Thyroid gland (tissue), 4 donors: ENCODE results near the gene NLRP4. TPM values are rescaled to one million over a fixed set of nuclear protein-coding genes. Genes with fewer than 3 reads are reported as not detected.

Experiments used
- DNase-seq, 2 donors: peaks; one replicate each; pipeline ENCODE4 v3.0.0-alpha.2; 2019
- H3K27ac ChIP-seq, 3 donors: fragments of 200-600 bp; sonication (generic); 1 replicate in 2 of 3; 2 replicates in 1 of 3; pipeline ENCODE4 v1.5.1; 2016 to 2019; ENCODE audit warnings: mild to moderate bottlenecking in 1 of 3, moderate library complexity in 1 of 3
- H3K27me3 ChIP-seq: fragments of 200-600 bp; sonication (generic); one replicate; pipeline ENCODE4 v1.5.1; 2019
- H3K36me3 ChIP-seq, 2 donors: fragments of 200-600 bp; sonication (generic); one replicate each; pipeline ENCODE4 v1.5.1; 2016 to 2019
- H3K4me1 ChIP-seq, 2 donors: fragments of 200-600 bp; sonication (generic); one replicate each; pipeline ENCODE4 v1.5.1; 2017 to 2019
- H3K4me3 ChIP-seq, 3 donors: fragments of 200-600 bp; sonication (generic); replicated peaks in 1 of 3; 1 replicate in 2 of 3; 2 replicates in 1 of 3; pipeline ENCODE4 v1.5.1; 2016; ENCODE audit warnings: mild to moderate bottlenecking in 1 of 3
- H3K9me3 ChIP-seq: fragments of 200-600 bp; sonication (generic); one replicate; pipeline ENCODE4 v1.5.1; 2017
- POLR2A ChIP-seq, 2 donors: fragments of 450-650 bp; IDR thresholded peaks; one replicate each; pipeline ENCODE4 v1.6.1; 2017; ENCODE audit warnings: antibody characterized with exemption in 2 of 2, mild to moderate bottlenecking in 2 of 2, moderate library complexity in 1 of 2
- WGBS, 2 donors: methylation state at CpG; one replicate each; pipeline ENCODE4 v1.1.5; 2017; 5-methylcytosine and 5-hydroxymethylcytosine counted together
- intact Hi-C: fragments of 100-400 bp; cut with DNase I; formaldehyde crosslinking; loops from one replicate; pipeline ENCODE4 v1.15.1; 2023
- total RNA-seq, 4 donors: library from RNA; depleted of rRNA; stranded (reverse); fragments of >200 nt; gene quantifications; one replicate each; pipeline ENCODE4 v1.2.3, GENCODE V29; 2016
- TF ChIP-seq, protein P1 (sequence below), 6 experiments: fragments of 200-600 bp in 3 of 6; fragments of 450-650 bp in 3 of 6; sonication (generic) in 3 of 6; IDR thresholded peaks; one replicate each; pipeline ENCODE4 v1.5.1; 2016 to 2019; ENCODE audit warnings: antibody characterized with exemption in 6 of 6, mild to moderate bottlenecking in 2 of 6, inconsistent platforms in 1 of 6, moderate library complexity in 1 of 6

NLRP4 gene
- total RNA-seq, 4 donors from 2014 or later: not detected

DNA sequence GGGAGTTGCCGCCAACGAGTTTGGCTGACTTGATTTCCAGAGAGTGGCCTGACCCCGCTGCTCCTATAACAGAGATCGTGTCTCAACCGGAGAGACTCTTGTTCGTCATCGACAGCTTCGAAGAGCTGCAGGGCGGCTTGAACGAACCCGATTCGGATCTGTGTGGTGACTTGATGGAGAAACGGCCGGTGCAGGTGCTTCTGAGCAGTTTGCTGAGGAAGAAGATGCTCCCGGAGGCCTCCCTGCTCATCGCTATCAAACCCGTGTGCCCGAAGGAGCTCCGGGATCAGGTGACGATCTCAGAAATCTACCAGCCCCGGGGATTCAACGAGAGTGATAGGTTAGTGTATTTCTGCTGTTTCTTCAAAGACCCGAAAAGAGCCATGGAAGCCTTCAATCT, 21.6 kb downstream of the NLRP4 start:
- no peak for DNase-seq
- Histone ChIP-seq H3K4me1 (no peaks in the 10 kb centered on the region), H3K36me3 (no peaks in the 10 kb centered on the region), H3K4me3 (no peak overlapping the region), H3K27ac (no peak overlapping the region), H3K9me3 (no peaks in the 10 kb centered on the region), H3K27me3 (no peaks in the 10 kb centered on the region)
- 89 to 91% methylated on average over 23 of the region's 23 CpGs for WGBS, 2 donors
- intact Hi-C loops: no loop called here
- TF ChIP-seq POLR2A (IDR thresholded peaks at IDR 0.05): no peak
- TF ChIP-seq, protein P1, sequence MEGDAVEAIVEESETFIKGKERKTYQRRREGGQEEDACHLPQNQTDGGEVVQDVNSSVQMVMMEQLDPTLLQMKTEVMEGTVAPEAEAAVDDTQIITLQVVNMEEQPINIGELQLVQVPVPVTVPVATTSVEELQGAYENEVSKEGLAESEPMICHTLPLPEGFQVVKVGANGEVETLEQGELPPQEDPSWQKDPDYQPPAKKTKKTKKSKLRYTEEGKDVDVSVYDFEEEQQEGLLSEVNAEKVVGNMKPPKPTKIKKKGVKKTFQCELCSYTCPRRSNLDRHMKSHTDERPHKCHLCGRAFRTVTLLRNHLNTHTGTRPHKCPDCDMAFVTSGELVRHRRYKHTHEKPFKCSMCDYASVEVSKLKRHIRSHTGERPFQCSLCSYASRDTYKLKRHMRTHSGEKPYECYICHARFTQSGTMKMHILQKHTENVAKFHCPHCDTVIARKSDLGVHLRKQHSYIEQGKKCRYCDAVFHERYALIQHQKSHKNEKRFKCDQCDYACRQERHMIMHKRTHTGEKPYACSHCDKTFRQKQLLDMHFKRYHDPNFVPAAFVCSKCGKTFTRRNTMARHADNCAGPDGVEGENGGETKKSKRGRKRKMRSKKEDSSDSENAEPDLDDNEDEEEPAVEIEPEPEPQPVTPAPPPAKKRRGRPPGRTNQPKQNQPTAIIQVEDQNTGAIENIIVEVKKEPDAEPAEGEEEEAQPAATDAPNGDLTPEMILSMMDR (IDR thresholded peaks at IDR 0.05): no peak

DNA sequence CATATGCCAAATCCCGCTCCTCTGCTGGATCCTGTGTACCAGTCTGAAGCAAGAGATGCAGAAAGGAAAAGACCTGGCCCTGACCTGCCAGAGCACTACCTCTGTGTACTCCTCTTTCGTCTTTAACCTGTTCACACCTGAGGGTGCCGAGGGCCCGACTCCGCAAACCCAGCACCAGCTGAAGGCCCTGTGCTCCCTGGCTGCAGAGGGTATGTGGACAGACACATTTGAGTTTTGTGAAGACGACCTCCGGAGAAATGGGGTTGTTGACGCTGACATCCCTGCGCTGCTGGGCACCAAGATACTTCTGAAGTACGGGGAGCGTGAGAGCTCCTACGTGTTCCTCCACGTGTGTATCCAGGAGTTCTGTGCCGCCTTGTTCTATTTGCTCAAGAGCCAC, 22.1 kb downstream of the NLRP4 start:
- Histone ChIP-seq H3K9me3 (no peaks in the 10 kb centered on the region), H3K27ac (no peak overlapping the region), H3K4me1 (no peaks in the 10 kb centered on the region), H3K36me3 (no peaks in the 10 kb centered on the region), H3K27me3 (no peaks in the 10 kb centered on the region), H3K4me3 (no peak overlapping the region)
- WGBS, 2 donors: 88 to 89% methylated on average over 14 of the region's 14 CpGs
- TF ChIP-seq, protein P1 (IDR thresholded peaks at IDR 0.05): no peak
- TF ChIP-seq POLR2A (IDR thresholded peaks at IDR 0.05): no peak
- DNase-seq: no peak
- intact Hi-C loops: no loop called here

DNA sequence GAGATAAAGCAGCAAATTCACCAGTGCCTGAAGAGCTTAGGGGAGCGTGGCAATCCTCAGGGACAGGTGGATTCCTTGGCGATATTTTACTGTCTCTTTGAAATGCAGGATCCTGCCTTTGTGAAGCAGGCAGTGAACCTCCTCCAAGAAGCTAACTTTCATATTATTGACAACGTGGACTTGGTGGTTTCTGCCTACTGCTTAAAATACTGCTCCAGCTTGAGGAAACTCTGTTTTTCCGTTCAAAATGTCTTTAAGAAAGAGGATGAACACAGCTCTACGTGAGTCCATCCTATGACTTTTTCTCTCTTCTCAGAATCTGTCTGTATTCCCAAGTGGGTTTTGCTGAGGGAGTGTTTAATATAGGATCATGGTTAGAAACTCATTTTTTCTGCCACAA, 22.6 kb downstream of the NLRP4 start:
- WGBS, 2 donors: 60 to 72% methylated on average over 5 of the region's 5 CpGs
- no peak overlapping the region for H3K4me3 ChIP-seq
- H3K4me1 ChIP-seq: no peaks in the 10 kb centered on the region
- no peaks in the 10 kb centered on the region for H3K9me3 ChIP-seq
- TF ChIP-seq, protein P1 (IDR thresholded peaks at IDR 0.05): no peak
- no peak for TF ChIP-seq POLR2A (IDR thresholded peaks at IDR 0.05)
- H3K27ac ChIP-seq: no peak overlapping the region
- H3K36me3 ChIP-seq: no peaks in the 10 kb centered on the region
- no peaks in the 10 kb centered on the region for H3K27me3 ChIP-seq
- no peak for DNase-seq
- intact Hi-C loops: no loop called here

DNA sequence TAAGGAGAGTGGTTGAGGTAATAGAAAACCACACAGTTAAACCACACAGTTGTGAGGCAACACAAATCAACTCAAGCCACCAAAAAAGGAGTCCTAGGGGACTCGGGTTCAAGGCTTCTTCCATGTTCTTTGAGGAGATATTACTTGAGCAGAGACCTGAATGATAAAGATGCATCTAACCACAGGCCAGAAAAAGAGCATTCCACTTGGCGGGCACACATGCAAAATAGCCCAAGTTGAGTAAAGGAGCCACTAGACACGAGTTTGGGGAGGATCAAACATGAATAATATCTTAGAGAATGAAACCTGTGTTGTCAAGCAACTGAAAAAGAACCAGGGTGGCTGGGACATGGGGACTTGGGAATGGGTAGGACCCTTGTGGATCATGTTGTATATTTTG, 30.2 kb downstream of the NLRP4 start:
- TF ChIP-seq, protein P1 (IDR thresholded peaks at IDR 0.05): no peak
- TF ChIP-seq POLR2A (IDR thresholded peaks at IDR 0.05): no peak
- DNase-seq: no peak
- intact Hi-C loops: no loop called here

DNA sequence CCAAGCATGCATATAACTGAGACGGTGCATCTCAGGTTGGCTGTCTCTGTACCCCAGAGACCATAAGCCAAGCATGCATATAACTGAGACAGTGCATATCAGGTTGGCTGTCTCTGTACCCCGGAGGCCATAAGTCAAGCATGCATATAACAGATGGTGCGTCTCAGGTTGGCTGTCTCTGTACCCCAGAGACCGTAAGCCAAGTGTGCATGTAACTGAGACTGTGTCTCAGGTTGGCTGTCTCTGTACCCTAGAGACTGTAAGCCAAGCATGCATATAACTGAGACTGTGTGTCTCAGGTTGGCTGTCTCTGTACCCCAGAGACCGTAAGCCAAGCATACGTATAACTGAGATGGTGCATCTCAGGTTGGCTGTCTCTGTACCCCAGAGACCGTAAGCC, 30.8 kb downstream of the NLRP4 start:
- 82 to 92% methylated on average over 6 to 7 of the region's 7 CpGs for WGBS, 2 donors
- no peaks in the 10 kb centered on the region for H3K27me3 ChIP-seq
- no peak for DNase-seq
- no peaks in the 10 kb centered on the region for H3K4me1 ChIP-seq
- H3K36me3 ChIP-seq: no peaks in the 10 kb centered on the region
- no peak overlapping the region for H3K27ac ChIP-seq
- TF ChIP-seq, protein P1 (IDR thresholded peaks at IDR 0.05): no peak
- no peak for TF ChIP-seq POLR2A (IDR thresholded peaks at IDR 0.05)
- intact Hi-C loops: no loop called here
- no peak overlapping the region for H3K4me3 ChIP-seq
- H3K9me3 ChIP-seq: no peaks in the 10 kb centered on the region

More for the DNA sequence above, 30.2 kb downstream of the NLRP4 start:
- Histone ChIP-seq H3K9me3 (no peaks in the 10 kb centered on the region), H3K27ac (no peak overlapping the region), H3K36me3 (no peaks in the 10 kb centered on the region), H3K27me3 (no peaks in the 10 kb centered on the region), H3K4me3 (no peak overlapping the region), H3K4me1 (no peaks in the 10 kb centered on the region)
- WGBS, 2 donors: 59 to 62% methylated on average over 3 of the region's 3 CpGs
